HEK293T (cell line): Measurements from ENCODE around the gene SLCO3A1.

Experiments
- BHLHE40 ChIP-seq: fragments of 450-650 bp; IDR thresholded peaks from 2 replicates; pipeline ENCODE4 v1.6.1; 2016; ENCODE audit warnings: mild to moderate bottlenecking, moderate library complexity, borderline replicate concordance
- ELF4 ChIP-seq: fragments of 450-650 bp; IDR thresholded peaks from 2 replicates; pipeline ENCODE4 v1.6.1; 2017; ENCODE audit warnings: antibody characterized with exemption
- FOXA1 ChIP-seq: fragments of 450-650 bp; IDR thresholded peaks from 2 replicates; pipeline ENCODE4 v1.6.1; 2016; ENCODE audit warnings: mild to moderate bottlenecking
- FOXM1 ChIP-seq: fragments of 450-650 bp; IDR thresholded peaks from 2 replicates; pipeline ENCODE4 v1.6.1; 2017; ENCODE audit warnings: mild to moderate bottlenecking, borderline replicate concordance
- SP1 ChIP-seq: fragments of 450-650 bp; IDR thresholded peaks from 2 replicates; pipeline ENCODE4 v1.6.1; 2017
- SUZ12 ChIP-seq: fragments of 450-650 bp; IDR thresholded peaks from 2 replicates; pipeline ENCODE4 v1.6.1; 2016; ENCODE audit warnings: mild to moderate bottlenecking
- TARDBP ChIP-seq: fragments of 450-650 bp; IDR thresholded peaks from 2 replicates; pipeline ENCODE4 v1.6.1; 2016
- ZNF384 ChIP-seq: fragments of 450-650 bp; IDR thresholded peaks from 2 replicates; pipeline ENCODE4 v1.6.1; 2016

DNA sequence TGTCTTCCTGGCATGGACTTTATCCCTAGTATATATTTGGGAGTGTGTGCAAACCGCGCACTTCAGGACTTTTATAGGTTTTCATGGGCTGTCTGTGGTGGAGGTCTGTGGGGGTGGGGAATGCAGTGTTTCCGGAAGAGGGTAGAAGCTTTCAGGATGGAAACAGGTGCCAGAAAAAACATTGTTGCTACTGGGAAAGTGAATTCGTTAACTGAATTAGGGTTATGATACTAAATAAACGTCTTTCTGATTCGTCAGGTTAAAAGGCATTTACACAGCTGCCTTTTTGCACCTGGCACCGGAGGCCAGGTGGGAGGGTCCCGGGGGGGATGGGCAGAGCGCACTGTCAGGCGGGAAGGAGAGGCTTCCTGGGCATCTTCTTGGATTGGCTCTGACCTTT is 62.1 kb downstream of the SLCO3A1 start:
- TF ChIP-seq SP1 (no peak), FOXM1 (no peak), FOXA1 (no peak), TARDBP (no peak), ELF4 (no peak), BHLHE40 (no peak), ZNF384 (no peak), SUZ12 (no peak)
